Cerebellar nuclear complex (tissue), 1 donor: Measurements from ENCODE around the gene EEA1.
"Not testable (repeated sequence)": the region's sequence is repeated elsewhere in the genome, so short reads cannot be mapped to it uniquely, and the experiment has no call there.

ENCODE experiments used
- DNase-seq, 2 experiments: peaks; one replicate each; lab custom pipeline; 2025; lab: John Stamatoyannopoulos, UW

The EEA1 gene

DNA sequence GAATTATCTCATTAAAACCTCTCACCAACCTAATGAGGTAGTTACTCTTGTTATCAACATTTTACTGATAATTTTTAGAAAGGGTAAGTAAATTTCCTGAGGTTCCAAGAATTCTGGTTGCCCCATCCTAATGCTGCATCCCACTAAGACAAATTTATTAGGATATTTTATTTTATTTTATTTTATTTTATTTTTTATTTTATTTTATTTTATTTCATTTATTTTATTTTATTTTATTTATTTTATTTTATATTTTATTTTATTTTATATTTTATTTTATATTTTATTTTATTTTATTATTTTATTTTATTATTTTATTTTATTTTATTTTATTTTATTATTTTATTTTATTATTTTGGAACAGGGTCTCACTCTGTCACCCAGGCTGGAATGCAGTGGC, 179.4 kb downstream of the EEA1 start:
- not testable (repeated sequence) for DNase-seq

DNA sequence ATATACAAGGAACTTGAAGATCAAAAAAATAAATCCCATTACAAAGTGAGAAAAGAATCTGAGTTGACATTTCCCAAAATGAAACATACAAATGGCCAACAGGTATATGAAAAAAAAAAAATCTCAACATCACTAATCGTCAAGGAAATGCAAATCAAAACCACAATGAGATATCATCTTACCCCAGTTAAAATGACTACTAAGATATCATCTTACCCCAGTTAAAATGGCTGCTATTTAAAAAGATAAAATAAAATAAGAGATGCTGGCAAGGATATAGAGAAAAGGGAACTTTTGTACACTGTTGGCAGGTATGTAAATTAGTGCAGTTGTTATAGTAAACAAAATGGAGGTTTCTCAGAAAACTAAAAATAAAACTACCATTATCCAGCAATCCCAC, 181.9 kb downstream of the EEA1 start:
- no peak for DNase-seq

DNA sequence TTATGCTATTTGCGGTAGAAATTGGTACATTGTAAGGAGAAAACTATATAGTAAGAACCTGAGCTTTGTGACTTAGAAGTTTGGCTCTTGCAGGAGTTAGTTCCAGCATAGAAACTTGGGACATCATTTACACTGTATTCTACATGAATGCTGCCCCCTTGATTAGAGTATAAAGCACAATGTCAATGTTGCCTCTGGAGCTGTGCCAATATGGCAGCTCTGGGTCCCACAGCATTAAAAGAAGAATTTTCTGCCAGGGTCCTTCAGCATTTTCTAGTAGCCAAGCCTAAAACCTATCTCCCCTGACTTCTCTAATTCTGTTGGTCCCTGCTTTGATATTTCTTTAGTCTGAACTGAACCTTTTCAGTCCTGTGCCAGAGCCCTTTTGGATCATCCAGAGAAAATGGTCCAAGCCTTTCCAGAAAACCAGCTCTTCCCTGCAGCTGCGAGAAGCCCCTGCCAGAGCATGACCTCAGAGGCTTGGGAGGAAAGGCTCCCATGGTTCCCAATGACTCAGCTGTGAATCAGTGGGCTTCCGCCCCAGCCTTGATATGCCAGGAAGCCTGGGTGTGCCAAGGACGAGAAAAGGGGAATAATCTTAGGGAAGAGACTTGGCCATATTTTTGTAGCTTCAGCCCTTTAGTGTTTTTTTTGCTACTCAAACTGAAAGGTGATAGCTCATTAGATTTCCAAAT, 183.1 kb downstream of the EEA1 start:
- no peak for DNase-seq

DNA sequence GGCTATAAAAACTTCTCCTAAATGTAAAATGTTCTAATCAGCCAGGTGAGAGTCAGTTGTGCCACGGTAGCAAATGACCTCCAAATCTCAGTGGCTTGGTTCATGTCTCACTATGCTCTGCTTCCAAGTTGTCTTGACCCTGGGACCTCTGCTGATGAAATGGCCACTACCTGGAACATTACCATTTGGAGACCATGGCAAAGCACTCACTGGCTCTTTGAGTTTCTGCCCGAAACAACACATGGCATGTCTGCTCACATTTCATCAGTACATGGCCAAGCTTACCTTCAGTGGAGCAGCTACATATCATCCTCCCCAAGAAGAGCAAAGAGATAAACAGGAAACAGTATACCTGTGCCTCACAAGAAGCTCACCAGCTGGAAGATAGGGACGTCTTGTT, 186.1 kb downstream of the EEA1 start:
- no peak for DNase-seq

DNA sequence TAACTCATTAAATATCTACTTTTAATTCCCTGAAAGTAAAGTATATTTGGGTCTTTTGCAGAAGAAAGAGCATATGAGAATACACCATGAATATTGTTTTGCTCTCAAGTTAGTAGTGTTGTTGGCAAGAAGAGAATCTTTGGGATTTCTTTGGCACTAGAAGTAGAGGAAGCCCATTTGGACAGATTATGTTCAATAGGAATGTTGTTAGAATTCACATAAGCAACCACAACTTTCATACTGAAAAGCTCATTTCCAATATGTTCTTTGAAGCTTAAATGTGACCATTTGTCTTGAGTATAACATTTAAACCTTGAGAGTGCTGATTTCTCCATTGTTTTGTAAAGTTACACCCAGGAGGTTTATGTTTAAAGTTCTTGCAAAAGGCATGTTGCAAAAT, 188.7 kb downstream of the EEA1 start:
- no peak for DNase-seq

DNA sequence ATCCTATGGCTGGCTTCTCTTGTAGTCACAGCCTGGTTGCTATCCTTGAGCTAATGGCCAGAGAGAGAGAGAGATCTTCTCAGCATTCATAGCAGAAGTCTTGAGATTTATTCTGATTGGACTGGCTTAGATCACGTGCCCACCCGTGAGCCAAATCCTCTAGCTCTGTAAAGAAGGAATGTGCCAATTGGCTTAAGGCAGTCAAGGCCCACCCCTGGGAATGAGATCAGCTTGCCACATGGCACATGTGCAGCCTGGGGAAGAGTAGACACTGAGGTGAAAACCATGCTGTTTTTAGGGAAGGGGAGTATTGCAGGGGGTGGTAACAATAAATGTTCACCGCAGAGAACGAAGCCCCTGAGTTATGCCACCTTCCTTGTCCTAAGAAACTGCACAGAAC, 190.0 kb downstream of the EEA1 start:
- no peak for DNase-seq

- DNase-seq: no peak
Measured at GRCh38 chr12:92737855-92738850, 190.9 kb downstream of the EEA1 start.

DNA sequence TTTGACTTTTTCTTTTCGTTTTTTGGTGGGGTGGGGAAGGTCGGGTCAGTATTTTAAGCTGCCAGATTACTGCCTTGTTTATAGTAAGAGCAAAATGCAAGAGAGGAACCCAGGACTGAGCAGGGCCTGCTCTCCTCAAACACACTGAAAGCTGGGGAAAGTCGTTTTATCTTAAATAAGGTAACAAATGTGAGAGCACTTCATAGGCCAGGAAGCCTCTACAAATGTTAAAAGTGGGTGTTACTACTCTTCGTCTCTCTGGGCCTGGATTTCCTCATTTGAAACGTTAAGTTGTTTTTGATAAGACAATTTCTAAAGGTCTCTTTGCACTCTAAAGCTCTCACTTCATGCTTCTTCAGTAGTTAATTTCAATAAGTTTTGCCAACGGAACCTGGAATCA, 192.5 kb downstream of the EEA1 start:
- no peak for DNase-seq

DNA sequence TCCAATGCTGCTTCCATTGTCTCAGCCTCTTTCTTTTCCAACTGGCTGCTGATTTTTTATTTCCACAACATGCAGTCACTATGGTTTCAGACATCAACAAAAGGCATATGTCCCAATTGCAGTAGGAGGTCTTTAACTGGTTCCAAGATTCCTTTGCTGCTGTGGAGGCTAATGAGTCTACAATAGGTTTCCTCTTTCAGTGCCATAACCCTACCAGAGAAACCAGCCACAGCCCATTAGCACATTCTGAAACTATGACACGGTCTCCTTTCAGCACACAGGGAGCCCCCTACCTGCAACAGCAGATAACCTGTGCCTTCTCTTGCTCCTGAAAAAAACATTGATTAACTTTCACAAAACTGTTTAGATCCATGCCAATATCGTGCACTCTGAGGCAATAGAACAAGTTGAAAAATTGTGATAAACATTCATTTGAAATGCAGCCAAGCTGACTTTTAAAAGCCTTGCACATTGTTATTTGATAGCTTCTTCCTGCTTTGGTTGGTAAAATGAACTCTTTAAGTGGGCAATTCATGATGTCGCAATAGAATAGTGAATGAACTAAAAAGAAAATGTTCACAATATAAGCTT, 193.9 kb downstream of the EEA1 start:
- DNase-seq: no peak

DNA sequence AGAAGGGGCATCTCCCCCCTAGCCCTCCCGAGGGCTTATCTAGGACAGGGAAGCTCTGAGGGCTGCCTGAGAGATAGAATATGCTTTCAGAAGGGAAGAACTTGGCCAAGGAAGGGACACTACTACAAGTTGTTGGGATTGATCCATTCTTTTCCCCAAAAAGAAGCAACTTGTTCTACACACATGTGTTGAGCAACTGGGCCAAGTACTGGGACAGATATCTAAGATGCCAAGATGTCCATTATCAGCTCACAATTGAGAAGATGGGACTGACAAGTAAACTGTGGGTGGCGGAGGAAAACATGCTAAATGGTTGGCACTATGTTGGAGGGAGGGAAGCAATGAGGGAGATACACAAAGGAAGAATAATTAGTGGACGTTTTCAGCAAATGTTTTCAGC, 195.4 kb downstream of the EEA1 start:
- no peak for DNase-seq

DNA sequence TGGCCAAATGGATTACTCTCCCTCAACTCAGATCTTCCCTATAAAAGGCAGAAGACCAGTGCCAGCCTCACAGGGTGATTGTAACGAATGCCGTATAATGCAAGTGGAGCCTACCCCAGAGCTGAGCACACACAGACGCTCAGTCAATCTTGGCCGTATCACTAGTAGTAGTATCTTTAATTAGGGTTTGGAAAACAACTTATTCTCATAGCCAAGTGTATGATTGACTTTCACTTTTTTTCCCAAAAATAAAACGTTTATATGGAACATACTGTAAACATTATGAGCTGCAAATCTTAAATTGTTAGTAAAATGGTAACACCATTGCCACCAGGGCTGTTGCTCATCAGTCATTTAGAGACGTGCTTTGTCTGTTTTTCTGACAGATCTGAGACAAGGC, 195.9 kb downstream of the EEA1 start:
- no peak for DNase-seq

DNA sequence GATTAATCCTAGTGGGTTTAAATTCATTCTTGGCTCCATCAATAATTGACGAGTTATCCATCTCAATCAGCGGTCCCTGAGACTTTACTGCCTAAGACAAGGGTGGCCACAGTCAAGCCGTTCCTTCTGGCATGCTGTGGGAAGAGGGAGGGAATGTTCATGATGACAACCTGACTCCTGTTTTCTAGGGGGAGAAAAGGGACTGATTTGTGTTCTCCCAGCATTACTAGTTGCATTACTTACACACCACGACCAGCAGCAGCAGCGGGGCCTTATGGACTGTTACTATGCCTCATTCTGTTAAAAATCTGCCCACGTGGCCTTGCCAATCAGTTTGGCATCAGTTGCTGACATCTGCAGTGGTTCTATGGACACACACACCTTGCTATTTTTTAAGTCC, 196.4 kb downstream of the EEA1 start:
- no peak for DNase-seq

DNA sequence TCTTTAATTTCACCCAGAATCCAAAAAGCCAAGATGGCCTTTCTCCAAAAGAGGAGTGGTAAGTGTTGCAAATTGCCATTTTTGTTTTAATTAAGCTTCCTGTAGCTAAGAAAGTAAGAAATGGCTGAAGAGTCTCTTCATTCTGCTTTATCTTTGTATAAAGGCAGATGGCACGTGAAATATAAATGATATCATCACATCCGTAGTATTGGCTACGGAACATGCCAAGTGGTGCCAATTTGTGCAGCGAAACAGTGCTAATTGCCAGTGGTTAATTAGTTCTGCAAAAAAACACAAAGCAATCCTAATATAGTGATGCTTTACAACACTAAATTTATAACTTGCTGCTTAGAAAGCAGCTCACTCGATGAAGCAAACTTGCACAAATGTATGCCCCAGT, 196.9 kb downstream of the EEA1 start:
- DNase-seq: no peak

- DNase-seq: no peak
Measured at GRCh38 chr12:92730758-92731157, 198.3 kb downstream of the EEA1 start.

GRCh38 chr12:92729773-92730305, 199.3 kb downstream of the EEA1 start:
- no peak for DNase-seq

DNA sequence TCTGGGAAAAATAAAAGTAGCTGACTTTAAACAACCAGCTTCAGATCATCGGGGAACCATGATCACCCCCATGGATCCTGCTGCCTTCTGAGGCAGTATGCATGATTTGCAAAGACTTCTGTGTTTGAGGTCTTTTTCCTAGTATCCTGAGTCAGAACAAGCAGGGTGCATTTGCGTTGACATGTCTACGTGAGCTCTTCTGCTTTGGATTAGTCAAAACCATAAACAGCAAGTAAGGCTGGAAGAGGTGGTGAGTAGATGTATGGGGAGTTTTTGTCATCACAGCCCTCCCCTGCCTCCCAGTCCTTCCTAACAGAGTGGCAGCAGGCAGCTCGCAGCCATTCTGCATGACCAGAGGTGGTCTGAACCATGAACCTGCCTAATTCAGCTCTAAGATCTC, 202.2 kb downstream of the EEA1 start:
- DNase-seq: no peak

DNA sequence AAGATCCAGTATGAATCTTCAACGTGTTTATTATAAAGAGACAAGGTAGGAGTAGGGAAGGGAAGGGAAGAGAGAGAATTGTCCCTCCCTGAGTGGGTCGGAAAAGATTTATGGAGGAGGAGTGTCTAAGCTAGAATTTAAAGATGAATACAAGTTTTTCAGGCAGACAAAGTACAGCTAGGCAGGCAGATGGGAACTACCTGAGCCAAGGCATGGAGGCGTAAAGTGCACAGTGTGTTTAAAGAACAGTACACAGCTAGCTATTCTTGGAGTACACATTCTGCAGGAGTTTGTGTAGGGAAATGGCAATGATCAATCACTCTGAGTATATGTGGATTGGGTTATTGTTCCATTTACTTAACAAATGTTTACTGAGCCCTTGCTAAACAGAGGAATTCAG, 206.2 kb downstream of the EEA1 start:
- DNase-seq: no peak

- DNase-seq: no peak
Measured at GRCh38 chr12:92721656-92722055, 207.4 kb downstream of the EEA1 start.

- no peak for DNase-seq
Measured at GRCh38 chr12:92721130-92721529, 208.0 kb downstream of the EEA1 start.
